H9 (cell line): ENCODE measurements around the gene C17orf50. TPM values are rescaled to one million over a fixed set of nuclear protein-coding genes. Genes with fewer than 3 reads are reported as not detected.

Experiments
- DNase-seq: peaks from one replicate; pipeline ENCODE4 v3.0.0-alpha.2; 2017
- H2AFZ ChIP-seq: one replicate; pipeline ENCODE4 v1.6.1; 2013; ENCODE audit warnings: mild to moderate bottlenecking, low read length, control low read depth, moderate library complexity
- H2AK5ac ChIP-seq: 2 replicates; pipeline ENCODE4 v1.6.1; 2013; ENCODE audit warnings: low read length, control low read depth, mixed read lengths; ENCODE audit not compliant: insufficient read length
- H2BK120ac ChIP-seq: one replicate; pipeline ENCODE4 v1.6.1; 2013; ENCODE audit warnings: low read depth, mild to moderate bottlenecking, low read length, control low read depth, inconsistent platforms; ENCODE audit not compliant: poor library complexity, severe bottlenecking
- H2BK12ac ChIP-seq: 2 replicates; pipeline ENCODE4 v1.6.1; 2013; ENCODE audit warnings: low read length, control low read depth, mixed read lengths, low read depth; ENCODE audit not compliant: insufficient read length
- H2BK15ac ChIP-seq: 2 replicates; pipeline ENCODE4 v1.6.1; 2013; ENCODE audit warnings: low read depth, low read length, control low read depth
- H2BK20ac ChIP-seq: one replicate; pipeline ENCODE4 v1.6.1; 2013; ENCODE audit warnings: low read depth, mild to moderate bottlenecking, low read length, control low read depth, inconsistent platforms; ENCODE audit not compliant: poor library complexity, severe bottlenecking
- H2BK5ac ChIP-seq: 2 replicates; pipeline ENCODE4 v1.6.1; 2013; ENCODE audit warnings: low read length, control low read depth, mixed read lengths; ENCODE audit not compliant: insufficient read length
- H3K14ac ChIP-seq: 2 replicates; pipeline ENCODE4 v1.6.1; 2013; ENCODE audit warnings: low read length, control low read depth; ENCODE audit not compliant: insufficient read depth
- H3K18ac ChIP-seq: 2 replicates; pipeline ENCODE4 v1.6.1; 2013; ENCODE audit warnings: low read depth, mild to moderate bottlenecking, mixed read lengths, low read length, control low read depth; ENCODE audit not compliant: insufficient read length
- H3K23ac ChIP-seq: 2 replicates; pipeline ENCODE4 v1.6.1; 2013; ENCODE audit warnings: low read length, control low read depth, mixed read lengths, low read depth; ENCODE audit not compliant: insufficient read length
- H3K23me2 ChIP-seq: 2 replicates; pipeline ENCODE4 v1.6.1; 2013; ENCODE audit warnings: low read depth, mild to moderate bottlenecking, mixed read lengths, low read length, control low read depth; ENCODE audit not compliant: insufficient read length, poor library complexity, severe bottlenecking
- H3K27ac ChIP-seq: 2 replicates; pipeline ENCODE4 v1.5.1; 2013; ENCODE audit warnings: low read length, control low read depth, mixed read lengths, low read depth; ENCODE audit not compliant: insufficient read length
- H3K27me3 ChIP-seq: 2 replicates; pipeline ENCODE4 v1.6.1; 2013; ENCODE audit warnings: low read length, control low read depth, inconsistent platforms; ENCODE audit not compliant: insufficient read depth
- H3K4ac ChIP-seq: 2 replicates; pipeline ENCODE4 v1.6.1; 2013; ENCODE audit warnings: low read depth, mild to moderate bottlenecking, control low read depth, inconsistent platforms, low read length, moderate library complexity
- H3K4me1 ChIP-seq: 2 replicates; pipeline ENCODE4 v1.6.1; 2013; ENCODE audit warnings: low read length, control low read depth, inconsistent platforms; ENCODE audit not compliant: insufficient read depth
- H3K4me2 ChIP-seq: 2 replicates; pipeline ENCODE4 v1.6.1; 2013; ENCODE audit warnings: low read length, control low read depth, mixed read lengths; ENCODE audit not compliant: insufficient read length, insufficient read depth
- H3K56ac ChIP-seq: 2 replicates; pipeline ENCODE4 v1.6.1; 2013; ENCODE audit warnings: low read depth, mild to moderate bottlenecking, mixed read lengths, low read length, control low read depth; ENCODE audit not compliant: insufficient read length
- H3K79me1 ChIP-seq: 2 replicates; pipeline ENCODE4 v1.6.1; 2013; ENCODE audit warnings: low read depth, mild to moderate bottlenecking, moderate library complexity, low read length, control low read depth, inconsistent platforms; ENCODE audit not compliant: insufficient read depth, poor library complexity, severe bottlenecking
- H3K79me2 ChIP-seq: 2 replicates; pipeline ENCODE4 v1.6.1; 2013; ENCODE audit warnings: low read length, control low read depth, inconsistent platforms; ENCODE audit not compliant: insufficient read depth
- H3K9ac ChIP-seq: 2 replicates; pipeline ENCODE4 v1.6.1; 2013; ENCODE audit warnings: low read length, control low read depth, mixed read lengths; ENCODE audit not compliant: insufficient read length; ENCODE audit errors: extremely low read depth
- H3K9me3 ChIP-seq: one replicate; pipeline ENCODE4 v1.6.1; 2013; ENCODE audit warnings: low read depth, low read length, inconsistent platforms; ENCODE audit not compliant: control insufficient read depth
- H3T11ph ChIP-seq: one replicate; pipeline ENCODE4 v1.6.1; 2013; ENCODE audit warnings: mild to moderate bottlenecking, low read length, control low read depth, inconsistent platforms
- H4K20me1 ChIP-seq: one replicate; pipeline ENCODE4 v1.6.1; 2013; ENCODE audit not compliant: control insufficient read depth, insufficient read length, insufficient read depth
- H4K5ac ChIP-seq: 2 replicates; pipeline ENCODE4 v1.6.1; 2013; ENCODE audit warnings: low read depth, mild to moderate bottlenecking, mixed read lengths, low read length, control low read depth; ENCODE audit not compliant: insufficient read length
- H4K8ac ChIP-seq: replicated peaks from 2 replicates; pipeline ENCODE4 v1.6.1; 2013; ENCODE audit warnings: low read length, control low read depth, mixed read lengths, low read depth; ENCODE audit not compliant: insufficient read length
- H4K91ac ChIP-seq: 2 replicates; pipeline ENCODE4 v1.6.1; 2013; ENCODE audit warnings: low read depth, mild to moderate bottlenecking, moderate library complexity, mixed read lengths, low read length, control low read depth; ENCODE audit not compliant: insufficient read length
- H3K27ac Mint-ChIP-seq, 3 experiments: 2 replicates in 2 of 3; 3 replicates in 1 of 3; pipeline ENCODE4 v1.8.0; 2020 to 2021; ENCODE audit warnings: mixed read lengths in 3 of 3, mild to moderate bottlenecking in 1 of 3, moderate library complexity in 1 of 3
- H3K27me3 Mint-ChIP-seq: 2 replicates; pipeline ENCODE4 v1.8.0; 2021; ENCODE audit warnings: low read depth, mild to moderate bottlenecking, moderate library complexity, mixed read lengths
- H3K36me3 Mint-ChIP-seq, 3 experiments: 2 replicates in 2 of 3; 3 replicates in 1 of 3; pipeline ENCODE4 v1.8.0; 2020 to 2021; ENCODE audit warnings: low read depth in 3 of 3, mixed read lengths in 3 of 3; ENCODE audit not compliant: insufficient read depth in 1 of 3
- H3K4me1 Mint-ChIP-seq, 2 experiments: 2 replicates each; pipeline ENCODE4 v1.8.0; 2020; ENCODE audit warnings: mixed read lengths in 2 of 2
- H3K4me3 Mint-ChIP-seq, 2 experiments: 2 replicates in 1 of 2; 3 replicates in 1 of 2; pipeline ENCODE4 v1.8.0; 2020 to 2021; ENCODE audit warnings: mild to moderate bottlenecking in 2 of 2, mixed read lengths in 2 of 2, moderate library complexity in 1 of 2
- H3K9me3 Mint-ChIP-seq, 2 experiments: 2 replicates in 1 of 2; 3 replicates in 1 of 2; pipeline ENCODE4 v1.8.0; 2020; ENCODE audit warnings: mild to moderate bottlenecking in 2 of 2, mixed read lengths in 2 of 2, moderate library complexity in 1 of 2
- CTCF ChIP-seq: fragments of 200-600 bp; sonication (generic); conservative IDR thresholded peaks from 3 replicates; pipeline ENCODE4 v1.8.0; 2021; ENCODE audit warnings: antibody characterized with exemption, mild to moderate bottlenecking
- WGBS: extraction: QIAGEN DNeasy Blood & Tissue Kit; methylation state at CpG from one replicate; pipeline ENCODE4 v1.1.7; 2013; ENCODE audit warnings: missing lambda C conversion rate, low lambda C conversion rate, mixed read lengths; ENCODE audit not compliant: insufficient read length; ENCODE audit errors: extremely low coverage; 5-methylcytosine and 5-hydroxymethylcytosine counted together
- total RNA-seq: library from RNA; stranded (reverse); gene quantifications from 2 replicates; pipeline ENCODE4 v1.2.1, GENCODE V29; 2021

The C17orf50 gene
- total RNA-seq, 1 experiment from 2014 or later = not detected

- Mint-ChIP-seq H3K4me3 (no peak overlapping the region), H3K27ac (no peak overlapping the region)
Observed at GRCh38 chr17:35797918-35798317, 37.2 kb downstream of the C17orf50 start.

More at GRCh38 chr17:35797918-35798317, 37.2 kb downstream of the C17orf50 start:
- H3K79me1 ChIP-seq = no peaks in the 10 kb centered on the region
- no peak overlapping the region for H4K91ac ChIP-seq
- TF ChIP-seq CTCF = no peak
- no peak overlapping the region for H3K4me2 ChIP-seq
- no peaks in the 10 kb centered on the region for H3K79me2 ChIP-seq
- H3K27ac ChIP-seq = no peak overlapping the region
- H2BK5ac ChIP-seq = no peak overlapping the region
- no peak overlapping the region for H4K5ac ChIP-seq
- no peak overlapping the region for H2AFZ ChIP-seq
- H3K18ac ChIP-seq = no peak overlapping the region
- no peak overlapping the region for H2BK120ac ChIP-seq
- no peak overlapping the region for H3K56ac ChIP-seq
- no peak overlapping the region for H3K4ac ChIP-seq
- no peak overlapping the region for H2AK5ac ChIP-seq
- H4K8ac ChIP-seq = no peak overlapping the region
- peaks cover 6% of the 10 kb centered on the region for H3K23me2 ChIP-seq
- H3K23ac ChIP-seq = no peak overlapping the region
- H4K20me1 ChIP-seq = no peaks in the 10 kb centered on the region
- no peak overlapping the region for H2BK12ac ChIP-seq
- H3K4me1 ChIP-seq = 0 out of 2 replicates have a peak, but pooled peaks cover 2% of the 10 kb centered on the region
- no peaks in the 10 kb centered on the region for H3K9me3 Mint-ChIP-seq
- H3K9me3 ChIP-seq = no peaks in the 10 kb centered on the region
- no peak overlapping the region for H2BK20ac ChIP-seq
- peaks cover 33% of the 10 kb centered on the region for H3K27me3 ChIP-seq
- no peaks in the 10 kb centered on the region for H3K36me3 Mint-ChIP-seq
- peaks cover 77% of the 10 kb centered on the region for H3K27me3 Mint-ChIP-seq
- no peak overlapping the region for H2BK15ac ChIP-seq
- no CpG with 5 or more reads among the region's 5 CpGs for whole genome bisulfite sequencing
- H3K14ac ChIP-seq = no peak overlapping the region
- no peak overlapping the region for H3T11ph ChIP-seq
- DNase-seq = no peak
- H3K9ac ChIP-seq = no peak overlapping the region
- peaks cover 6 to 12% of the 10 kb centered on the region in 2 experiments for H3K4me1 Mint-ChIP-seq
